Measurements from ENCODE around the gene RNU7-1. TPM values are rescaled to one million over a fixed set of nuclear protein-coding genes. Genes with fewer than 3 reads are reported as not detected.

The RNU7-1 gene
- total RNA-seq, 2 experiments from 2014 or later: not detected

- H3K9me3 Mint-ChIP-seq: no peaks in the 10 kb centered on the region
- peak overlapping the region; percentile 89 for H3K4me3 Mint-ChIP-seq
- peaks cover 38% of the 10 kb centered on the region for H3K36me3 Mint-ChIP-seq
Observed at GRCh38 chr12:6961278-6961694, 17.7 kb downstream of the RNU7-1 start.

GRCh38 chr12:6961695-6962284 is 18.2 kb downstream of the RNU7-1 start:
- peak overlapping the region; percentile 89 for H3K4me3 Mint-ChIP-seq
- no peaks in the 10 kb centered on the region for H3K9me3 Mint-ChIP-seq
- H3K36me3 Mint-ChIP-seq: peaks cover 34% of the 10 kb centered on the region
- ATAC-seq (ENCODE audit: low read depth) (peak; percentile 10), DNase-seq (peak; percentile 62)
- POLR2A ChIA-PET: interaction anchor here (0.7 to 13.5 kb wide), 8 partner anchors 18 to 238 kb away, joined by 3 to 1055 read pairs (median 6); partner anchors contain the start of genes C12orf57, COPS7A, LPCAT3 and PTPN6
- H3K27me3 Mint-ChIP-seq: no peaks in the 10 kb centered on the region
- peaks cover 57% of the 10 kb centered on the region for H3K4me1 Mint-ChIP-seq
- peak overlapping the region; percentile 96 for H3K27ac Mint-ChIP-seq

More at GRCh38 chr12:6961278-6961694, 17.7 kb downstream of the RNU7-1 start:
- POLR2A ChIA-PET: interaction anchor here (0.7 to 13.5 kb wide), 8 partner anchors 17 to 237 kb away, joined by 3 to 1055 read pairs (median 6); partner anchors contain the start of genes C12orf57, COPS7A, LPCAT3 and PTPN6
- ATAC-seq (ENCODE audit: low read depth): peak; percentile 32
- Mint-ChIP-seq H3K27me3 (no peaks in the 10 kb centered on the region), H3K27ac (peak overlapping the region; percentile 96), H3K4me1 (peaks cover 59% of the 10 kb centered on the region)
- peak; percentile 72 for DNase-seq

- H3K27me3 Mint-ChIP-seq: no peaks in the 10 kb centered on the region
- H3K9me3 Mint-ChIP-seq: no peaks in the 10 kb centered on the region
- H3K4me1 Mint-ChIP-seq: peaks cover 51% of the 10 kb centered on the region
- H3K4me3 Mint-ChIP-seq: peak overlapping the region; percentile 89
- peaks cover 32% of the 10 kb centered on the region for H3K36me3 Mint-ChIP-seq
- POLR2A ChIA-PET: interaction anchor here (1.1 to 13.5 kb wide), 3 partner anchors 18 to 71 kb away, joined by 3 to 1055 read pairs (median 4); partner anchors contain the start of genes C12orf57, PTPN6 and RNU7-1
- peak; percentile 45 for DNase-seq
- no peak for ATAC-seq (ENCODE audit: low read depth)
- H3K27ac Mint-ChIP-seq: peak overlapping the region; percentile 96
Observed at GRCh38 chr12:6962285-6963015, 18.8 kb downstream of the RNU7-1 start.

GRCh38 chr12:6963016-6963731 is 19.6 kb downstream of the RNU7-1 start:
- H3K9me3 Mint-ChIP-seq: no peaks in the 10 kb centered on the region
- POLR2A ChIA-PET: interaction anchor here (0.6 to 13.5 kb wide), 5 partner anchors 19 to 87 kb away, joined by 3 to 1055 read pairs (median 3); partner anchors contain the start of genes C12orf57, LPCAT3, PTPN6 and RNU7-1
- no peaks in the 10 kb centered on the region for H3K27me3 Mint-ChIP-seq
- H3K4me1 Mint-ChIP-seq: peaks cover 50% of the 10 kb centered on the region
- H3K36me3 Mint-ChIP-seq: peaks cover 27% of the 10 kb centered on the region
- DNase-seq: peak; percentile 36
- H3K27ac Mint-ChIP-seq: peak overlapping the region; percentile 96
- H3K4me3 Mint-ChIP-seq: no peak overlapping the region
- no peak for ATAC-seq (ENCODE audit: low read depth)

- Mint-ChIP-seq H3K27ac (peak overlapping the region; percentile 45), H3K27me3 (no peaks in the 10 kb centered on the region), H3K4me1 (peaks cover 47% of the 10 kb centered on the region), H3K36me3 (peaks cover 22% of the 10 kb centered on the region), H3K9me3 (no peaks in the 10 kb centered on the region), H3K4me3 (no peak overlapping the region)
- ATAC-seq (ENCODE audit: low read depth) (no peak), DNase-seq (peak; percentile 32)
- POLR2A ChIA-PET: interaction anchor here (0.6 to 13.5 kb wide), 5 partner anchors 20 to 88 kb away, joined by 3 to 1055 read pairs (median 3); partner anchors contain the start of genes C12orf57, LPCAT3, PTPN6 and RNU7-1
Observed at GRCh38 chr12:6963791-6964413, 20.3 kb downstream of the RNU7-1 start.

GRCh38 chr12:6964605-6965025 is 21.0 kb downstream of the RNU7-1 start:
- H3K36me3 Mint-ChIP-seq: peaks cover 21% of the 10 kb centered on the region
- no peaks in the 10 kb centered on the region for H3K9me3 Mint-ChIP-seq
- POLR2A ChIA-PET: interaction anchor here (1.0 to 13.5 kb wide), 5 partner anchors 20 to 143 kb away, joined by 3 to 1055 read pairs (median 6); partner anchors contain the start of genes C12orf57, LPCAT3, PTPN6 and RNU7-1
- DNase-seq (peak; percentile 32), ATAC-seq (ENCODE audit: low read depth) (peak; percentile 3)
- no peaks in the 10 kb centered on the region for H3K27me3 Mint-ChIP-seq
- peak overlapping the region; percentile 51 for H3K27ac Mint-ChIP-seq
- no peak overlapping the region for H3K4me3 Mint-ChIP-seq
- H3K4me1 Mint-ChIP-seq: peaks cover 46% of the 10 kb centered on the region

- DNase-seq: peak; percentile 85
- H3K36me3 Mint-ChIP-seq: peaks cover 21% of the 10 kb centered on the region
- ATAC-seq (ENCODE audit: low read depth): peak; percentile 61
- H3K9me3 Mint-ChIP-seq: no peaks in the 10 kb centered on the region
- H3K27ac Mint-ChIP-seq: peak overlapping the region; percentile 51
- no peaks in the 10 kb centered on the region for H3K27me3 Mint-ChIP-seq
- POLR2A ChIA-PET: interaction anchor here (1.0 to 13.5 kb wide), 4 partner anchors 21 to 143 kb away, joined by 3 to 1055 read pairs (median 6); partner anchors contain the start of genes C12orf57, PTPN6 and RNU7-1
- peaks cover 46% of the 10 kb centered on the region for H3K4me1 Mint-ChIP-seq
- H3K4me3 Mint-ChIP-seq: no peak overlapping the region
Observed at GRCh38 chr12:6965026-6965661, 21.5 kb downstream of the RNU7-1 start.

GRCh38 chr12:6965714-6966113 is 22.1 kb downstream of the RNU7-1 start:
- no peak overlapping the region for H3K4me3 Mint-ChIP-seq

GRCh38 chr12:6966351-6966750 is 22.7 kb downstream of the RNU7-1 start:
- Mint-ChIP-seq H3K27me3 (no peaks in the 10 kb centered on the region), H3K36me3 (peaks cover 18% of the 10 kb centered on the region)

More at GRCh38 chr12:6965714-6966113, 22.1 kb downstream of the RNU7-1 start:
- H3K27ac Mint-ChIP-seq: no peak overlapping the region
- POLR2A ChIA-PET: interaction anchor here (2.3 to 13.5 kb wide), 2 partner anchors 22 to 142 kb away, joined by 7 to 1055 read pairs; partner anchors contain the start of genes C12orf57, PTPN6 and RNU7-1
- no peaks in the 10 kb centered on the region for H3K9me3 Mint-ChIP-seq
- peaks cover 41% of the 10 kb centered on the region for H3K4me1 Mint-ChIP-seq
- DNase-seq: no peak
- peaks cover 18% of the 10 kb centered on the region for H3K36me3 Mint-ChIP-seq
- ATAC-seq (ENCODE audit: low read depth): no peak
- H3K27me3 Mint-ChIP-seq: no peaks in the 10 kb centered on the region

GRCh38 chr12:6967651-6968100 is 24.1 kb downstream of the RNU7-1 start:
- ATAC-seq (ENCODE audit: low read depth) (no peak), DNase-seq (no peak)
- H3K4me3 Mint-ChIP-seq: no peak overlapping the region
- H3K4me1 Mint-ChIP-seq: peaks cover 39% of the 10 kb centered on the region
- peaks cover 18% of the 10 kb centered on the region for H3K36me3 Mint-ChIP-seq
- no peaks in the 10 kb centered on the region for H3K9me3 Mint-ChIP-seq
- H3K27ac Mint-ChIP-seq: no peak overlapping the region
- H3K27me3 Mint-ChIP-seq: no peaks in the 10 kb centered on the region
- POLR2A ChIA-PET: interaction anchor here (1.2 to 3.5 kb wide), 4 partner anchors 8 to 95 kb away, joined by 3 to 101 read pairs (median 8); partner anchors contain the start of genes C12orf57, RNU7-1 and SPSB2

More at GRCh38 chr12:6966351-6966750, 22.7 kb downstream of the RNU7-1 start:
- Mint-ChIP-seq H3K9me3 (no peaks in the 10 kb centered on the region), H3K27ac (peak overlapping the region; percentile 22), H3K4me1 (peaks cover 35% of the 10 kb centered on the region), H3K4me3 (no peak overlapping the region)
- POLR2A ChIA-PET: interaction anchor here (2.3 to 13.5 kb wide), 2 partner anchors 22 to 142 kb away, joined by 7 to 1055 read pairs; partner anchors contain the start of genes C12orf57, PTPN6 and RNU7-1
- DNase-seq (no peak), ATAC-seq (ENCODE audit: low read depth) (no peak)

- no peak for ATAC-seq (ENCODE audit: low read depth)
- no peak for DNase-seq
- H3K4me3 Mint-ChIP-seq: peak overlapping the region; percentile 100
- peaks cover 18% of the 10 kb centered on the region for H3K36me3 Mint-ChIP-seq
- no peaks in the 10 kb centered on the region for H3K9me3 Mint-ChIP-seq
- H3K4me1 Mint-ChIP-seq: peaks cover 40% of the 10 kb centered on the region
- no peaks in the 10 kb centered on the region for H3K27me3 Mint-ChIP-seq
- peak overlapping the region; percentile 100 for H3K27ac Mint-ChIP-seq
- POLR2A ChIA-PET: interaction anchor here (1.2 to 3.5 kb wide), 6 partner anchors 9 to 139 kb away, joined by 3 to 101 read pairs (median 8); partner anchors contain the start of genes C12orf57, RNU7-1 and SPSB2
Observed at GRCh38 chr12:6968426-6968825, 24.8 kb downstream of the RNU7-1 start.

Data from activated naive CD8-positive, alpha-beta T cell treated with anti-CD3 and anti-CD28 coated beads, Interleukin-2, amount 10 ng/mL, durations not matched to agents 7 days and 5 days (primary cell).